MM.1S (cell line): ENCODE data around the gene RASIP1.

Experiments
- DNase-seq: peaks from one replicate; pipeline ENCODE4 v3.0.0-alpha.2; 2015
- H2AFZ ChIP-seq: fragments of 300-600 bp; sonication (generic); 2 replicates; pipeline ENCODE4 v1.6.0; 2016; ENCODE audit warnings: antibody characterized with exemption, low read length
- H3F3A ChIP-seq: fragments of 300-600 bp; sonication (generic); 2 replicates; pipeline ENCODE4 v1.6.1; 2016; ENCODE audit warnings: mild to moderate bottlenecking, antibody characterized with exemption, low read length, moderate library complexity, mixed read lengths; ENCODE audit not compliant: insufficient read depth
- H3K27ac ChIP-seq: fragments of 300-600 bp; sonication (generic); 2 replicates; pipeline ENCODE4 v1.5.1; 2016; ENCODE audit warnings: mild to moderate bottlenecking, low read length
- H3K27me3 ChIP-seq: fragments of 300-600 bp; sonication (generic); replicated peaks from 2 replicates; pipeline ENCODE4 v1.6.0; 2016; ENCODE audit warnings: low read length; ENCODE audit not compliant: insufficient read depth
- H3K36me3 ChIP-seq: fragments of 300-600 bp; sonication (generic); replicated peaks from 2 replicates; pipeline ENCODE4 v1.6.1; 2016; ENCODE audit warnings: mild to moderate bottlenecking, low read length, mixed read lengths; ENCODE audit not compliant: insufficient read depth
- H3K4me1 ChIP-seq: fragments of 300-600 bp; sonication (generic); 2 replicates; pipeline ENCODE4 v1.6.1; 2016; ENCODE audit warnings: low read length, mixed read lengths
- H3K4me2 ChIP-seq: fragments of 300-600 bp; sonication (generic); 2 replicates; pipeline ENCODE4 v1.6.0; 2016; ENCODE audit warnings: low read depth, low read length
- H3K4me3 ChIP-seq: fragments of 300-600 bp; sonication (generic); 2 replicates; pipeline ENCODE4 v1.5.1; 2016; ENCODE audit warnings: low read length, mixed read lengths
- H3K79me2 ChIP-seq: fragments of 300-600 bp; sonication (generic); 2 replicates; pipeline ENCODE4 v1.6.1; 2016; ENCODE audit warnings: mixed run types, low read length, mixed read lengths
- H3K9ac ChIP-seq: fragments of 300-600 bp; sonication (generic); 2 replicates; pipeline ENCODE4 v1.6.1; 2016; ENCODE audit warnings: low read length, mixed read lengths
- H3K9me2 ChIP-seq: fragments of 300-600 bp; sonication (generic); replicated peaks from 2 replicates; pipeline ENCODE4 v1.6.1; 2016; ENCODE audit warnings: mild to moderate bottlenecking, low read length, mixed read lengths; ENCODE audit not compliant: insufficient read depth
- H3K9me3 ChIP-seq: fragments of 300-600 bp; sonication (generic); replicated peaks from 2 replicates; pipeline ENCODE4 v1.6.1; 2016; ENCODE audit warnings: mild to moderate bottlenecking, low read length, mixed read lengths; ENCODE audit not compliant: insufficient read depth
- H4K20me1 ChIP-seq: fragments of 300-600 bp; sonication (generic); 2 replicates; pipeline ENCODE4 v1.6.1; 2016; ENCODE audit warnings: mild to moderate bottlenecking, low read length, moderate library complexity, mixed read lengths; ENCODE audit not compliant: insufficient read depth
- EZH2 ChIP-seq: fragments of 300-600 bp; sonication (generic); optimal IDR thresholded peaks from 2 replicates; pipeline ENCODE3; 2017; ENCODE audit warnings: low read depth, mild to moderate bottlenecking, antibody characterized with exemption, low read length, mixed read lengths
- EZH2phosphoT487 ChIP-seq: fragments of 300-600 bp; sonication (generic); IDR thresholded peaks from 2 replicates; pipeline ENCODE4 v1.6.1; 2018; ENCODE audit warnings: antibody characterized with exemption, low read length
- TF ChIP-seq, protein P1 (sequence below): fragments of 300-600 bp; sonication (generic); IDR thresholded peaks from 2 replicates; pipeline ENCODE4 v1.5.1; 2016; ENCODE audit warnings: antibody characterized with exemption, low read length, mixed read lengths

RASIP1 gene

DNA sequence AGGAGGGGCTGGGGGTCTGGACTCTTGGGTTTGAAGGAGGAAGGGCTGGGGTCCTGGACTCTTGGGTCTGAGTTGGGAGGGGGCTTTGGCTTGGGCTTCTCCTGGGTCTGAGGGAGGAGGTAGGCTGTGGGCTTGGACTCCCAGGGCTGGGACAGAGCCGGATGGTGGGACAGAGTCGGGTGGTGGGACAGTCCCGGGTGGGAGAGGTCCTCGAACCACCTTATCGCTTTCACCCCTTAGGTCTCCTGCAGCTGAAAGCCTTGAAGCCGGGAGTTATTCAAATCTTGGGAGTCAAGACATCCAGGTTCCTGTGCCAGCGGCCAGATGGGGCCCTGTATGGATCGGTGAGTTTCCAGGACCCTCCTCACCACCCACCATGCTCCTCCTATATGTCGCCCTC lies 16.3 kb upstream of the RASIP1 start:
- Histone ChIP-seq H3K27ac (no peak overlapping the region), H3K79me2 (no peaks in the 10 kb centered on the region), H3F3A (no peaks in the 10 kb centered on the region), H3K4me2 (no peak overlapping the region), H3K4me1 (0 out of 2 replicates have a peak, but pooled peaks cover 4% of the 10 kb centered on the region), H4K20me1 (no peaks in the 10 kb centered on the region), H3K36me3 (no peaks in the 10 kb centered on the region), H3K9me3 (no peaks in the 10 kb centered on the region), H3K4me3 (no peak overlapping the region), H3K27me3 (peaks cover 72% of the 10 kb centered on the region), H3K9ac (no peak overlapping the region), H3K9me2 (no peaks in the 10 kb centered on the region), H2AFZ (no peak overlapping the region)
- no peak for DNase-seq
- TF ChIP-seq EZH2 (no peak), EZH2phosphoT487 (no peak)
- TF ChIP-seq, protein P1, sequence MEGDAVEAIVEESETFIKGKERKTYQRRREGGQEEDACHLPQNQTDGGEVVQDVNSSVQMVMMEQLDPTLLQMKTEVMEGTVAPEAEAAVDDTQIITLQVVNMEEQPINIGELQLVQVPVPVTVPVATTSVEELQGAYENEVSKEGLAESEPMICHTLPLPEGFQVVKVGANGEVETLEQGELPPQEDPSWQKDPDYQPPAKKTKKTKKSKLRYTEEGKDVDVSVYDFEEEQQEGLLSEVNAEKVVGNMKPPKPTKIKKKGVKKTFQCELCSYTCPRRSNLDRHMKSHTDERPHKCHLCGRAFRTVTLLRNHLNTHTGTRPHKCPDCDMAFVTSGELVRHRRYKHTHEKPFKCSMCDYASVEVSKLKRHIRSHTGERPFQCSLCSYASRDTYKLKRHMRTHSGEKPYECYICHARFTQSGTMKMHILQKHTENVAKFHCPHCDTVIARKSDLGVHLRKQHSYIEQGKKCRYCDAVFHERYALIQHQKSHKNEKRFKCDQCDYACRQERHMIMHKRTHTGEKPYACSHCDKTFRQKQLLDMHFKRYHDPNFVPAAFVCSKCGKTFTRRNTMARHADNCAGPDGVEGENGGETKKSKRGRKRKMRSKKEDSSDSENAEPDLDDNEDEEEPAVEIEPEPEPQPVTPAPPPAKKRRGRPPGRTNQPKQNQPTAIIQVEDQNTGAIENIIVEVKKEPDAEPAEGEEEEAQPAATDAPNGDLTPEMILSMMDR: no peak

DNA sequence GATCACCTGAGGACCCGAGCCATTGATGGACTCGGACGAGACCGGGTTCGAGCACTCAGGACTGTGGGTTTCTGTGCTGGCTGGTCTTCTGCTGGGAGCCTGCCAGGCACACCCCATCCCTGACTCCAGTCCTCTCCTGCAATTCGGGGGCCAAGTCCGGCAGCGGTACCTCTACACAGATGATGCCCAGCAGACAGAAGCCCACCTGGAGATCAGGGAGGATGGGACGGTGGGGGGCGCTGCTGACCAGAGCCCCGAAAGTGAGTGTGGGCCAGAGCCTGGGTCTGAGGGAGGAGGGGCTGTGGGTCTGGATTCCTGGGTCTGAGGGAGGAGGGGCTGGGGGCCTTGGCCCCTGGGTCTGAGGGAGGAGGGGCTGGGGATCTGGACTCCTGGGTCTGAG lies 15.8 kb upstream of the RASIP1 start:
- Histone ChIP-seq H3K79me2 (no peaks in the 10 kb centered on the region), H3K9me3 (no peaks in the 10 kb centered on the region), H3F3A (no peaks in the 10 kb centered on the region), H3K36me3 (no peaks in the 10 kb centered on the region), H3K9me2 (no peaks in the 10 kb centered on the region), H3K4me2 (no peak overlapping the region), H3K4me3 (no peak overlapping the region), H3K27me3 (peaks cover 70% of the 10 kb centered on the region), H4K20me1 (no peaks in the 10 kb centered on the region), H2AFZ (no peak overlapping the region), H3K4me1 (0 out of 2 replicates have a peak, but pooled peaks cover 4% of the 10 kb centered on the region), H3K9ac (no peak overlapping the region), H3K27ac (no peak overlapping the region)
- no peak for DNase-seq
- TF ChIP-seq, protein P1: no peak
- TF ChIP-seq EZH2phosphoT487 (no peak), EZH2 (no peak)

DNA sequence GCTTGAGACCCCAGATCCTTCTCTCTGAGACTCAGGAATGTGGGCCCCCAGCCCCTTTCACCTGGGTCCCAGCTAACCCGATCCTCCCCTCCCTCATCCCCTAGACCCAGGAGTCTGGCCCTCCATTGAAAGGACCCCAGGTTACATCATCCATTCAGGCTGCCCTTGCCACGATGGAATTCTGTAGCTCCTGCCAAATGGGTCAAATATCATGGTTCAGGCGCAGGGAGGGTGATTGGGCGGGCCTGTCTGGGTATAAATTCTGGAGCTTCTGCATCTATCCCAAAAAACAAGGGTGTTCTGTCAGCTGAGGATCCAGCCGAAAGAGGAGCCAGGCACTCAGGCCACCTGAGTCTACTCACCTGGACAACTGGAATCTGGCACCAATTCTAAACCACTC lies 15.4 kb upstream of the RASIP1 start:
- H3K4me1 ChIP-seq: 0 out of 2 replicates have a peak, but pooled peaks cover 4% of the 10 kb centered on the region
- no peak overlapping the region for H3K4me2 ChIP-seq
- no peak for DNase-seq
- no peak overlapping the region for H3K4me3 ChIP-seq
- no peaks in the 10 kb centered on the region for H3K36me3 ChIP-seq
- no peak overlapping the region for H3K27ac ChIP-seq
- H4K20me1 ChIP-seq: no peaks in the 10 kb centered on the region
- TF ChIP-seq, protein P1: no peak
- TF ChIP-seq EZH2: no peak
- TF ChIP-seq EZH2phosphoT487: no peak
- no peak overlapping the region for H2AFZ ChIP-seq
- H3K79me2 ChIP-seq: no peaks in the 10 kb centered on the region
- H3K9me2 ChIP-seq: no peaks in the 10 kb centered on the region
- peaks cover 70% of the 10 kb centered on the region for H3K27me3 ChIP-seq
- no peaks in the 10 kb centered on the region for H3K9me3 ChIP-seq
- no peak overlapping the region for H3K9ac ChIP-seq
- H3F3A ChIP-seq: no peaks in the 10 kb centered on the region
